ENCODE results near the gene HRAS.

DNA sequence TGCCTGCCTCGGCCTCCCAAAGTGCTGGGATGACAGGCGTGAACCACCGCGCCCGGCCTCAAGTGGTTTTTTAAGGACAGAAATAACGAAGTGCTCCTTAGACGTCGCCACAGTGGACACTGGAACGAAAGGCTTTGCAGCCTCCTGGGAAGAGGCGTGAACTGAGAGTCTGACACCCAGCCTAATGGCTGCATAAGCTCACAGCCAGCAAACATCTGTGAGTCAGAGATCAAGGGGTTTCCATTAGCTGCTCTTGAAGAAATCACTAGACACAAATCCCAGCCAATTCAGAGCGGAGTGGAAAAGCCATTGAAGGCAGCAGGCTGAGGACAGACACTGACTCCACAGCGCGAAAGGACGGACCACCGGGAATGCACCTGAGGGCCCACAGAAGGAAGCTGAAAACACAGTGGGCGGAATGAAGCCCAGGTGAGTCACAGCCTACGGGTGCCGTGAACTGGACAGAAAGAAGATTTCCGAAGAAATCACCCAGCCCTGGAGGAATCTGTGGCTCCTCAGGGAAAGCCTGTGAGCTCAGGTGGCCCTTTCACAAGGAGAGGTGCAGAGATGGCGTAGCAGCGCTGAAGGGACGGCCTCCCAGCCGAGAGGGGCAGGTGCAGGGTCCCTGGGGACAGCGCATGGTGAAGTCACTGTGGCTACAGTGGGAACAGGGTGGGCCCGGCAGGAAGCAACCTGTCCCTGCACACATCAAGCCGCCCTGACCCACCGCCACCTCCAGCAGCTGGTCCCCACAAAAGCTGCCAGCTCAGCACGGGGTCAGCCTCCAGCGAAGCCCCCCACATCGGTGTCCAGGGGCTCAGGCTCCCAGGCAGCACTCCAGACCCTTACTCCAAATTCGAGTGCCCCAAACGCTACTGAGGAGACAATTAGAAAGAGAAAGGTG lies 13.6 kb upstream of the HRAS start:
- TF ChIP-seq, protein P1, sequence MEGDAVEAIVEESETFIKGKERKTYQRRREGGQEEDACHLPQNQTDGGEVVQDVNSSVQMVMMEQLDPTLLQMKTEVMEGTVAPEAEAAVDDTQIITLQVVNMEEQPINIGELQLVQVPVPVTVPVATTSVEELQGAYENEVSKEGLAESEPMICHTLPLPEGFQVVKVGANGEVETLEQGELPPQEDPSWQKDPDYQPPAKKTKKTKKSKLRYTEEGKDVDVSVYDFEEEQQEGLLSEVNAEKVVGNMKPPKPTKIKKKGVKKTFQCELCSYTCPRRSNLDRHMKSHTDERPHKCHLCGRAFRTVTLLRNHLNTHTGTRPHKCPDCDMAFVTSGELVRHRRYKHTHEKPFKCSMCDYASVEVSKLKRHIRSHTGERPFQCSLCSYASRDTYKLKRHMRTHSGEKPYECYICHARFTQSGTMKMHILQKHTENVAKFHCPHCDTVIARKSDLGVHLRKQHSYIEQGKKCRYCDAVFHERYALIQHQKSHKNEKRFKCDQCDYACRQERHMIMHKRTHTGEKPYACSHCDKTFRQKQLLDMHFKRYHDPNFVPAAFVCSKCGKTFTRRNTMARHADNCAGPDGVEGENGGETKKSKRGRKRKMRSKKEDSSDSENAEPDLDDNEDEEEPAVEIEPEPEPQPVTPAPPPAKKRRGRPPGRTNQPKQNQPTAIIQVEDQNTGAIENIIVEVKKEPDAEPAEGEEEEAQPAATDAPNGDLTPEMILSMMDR (IDR thresholded peaks at IDR 0.05) = no peak
- no peak for TF ChIP-seq POLR2A (IDR thresholded peaks at IDR 0.05)
- no peak for TF ChIP-seq POLR2AphosphoS5 (IDR thresholded peaks at IDR 0.05; ENCODE audit: insufficient read depth in 1 of 2, low read depth in 1 of 2)
